ENCODE results near the gene LMO2. TPM values are rescaled to one million over a fixed set of nuclear protein-coding genes. Genes with fewer than 3 reads are reported as not detected.

LMO2 gene
- total RNA-seq, 1 experiment from 2014 or later = 0.64 TPM

DNA sequence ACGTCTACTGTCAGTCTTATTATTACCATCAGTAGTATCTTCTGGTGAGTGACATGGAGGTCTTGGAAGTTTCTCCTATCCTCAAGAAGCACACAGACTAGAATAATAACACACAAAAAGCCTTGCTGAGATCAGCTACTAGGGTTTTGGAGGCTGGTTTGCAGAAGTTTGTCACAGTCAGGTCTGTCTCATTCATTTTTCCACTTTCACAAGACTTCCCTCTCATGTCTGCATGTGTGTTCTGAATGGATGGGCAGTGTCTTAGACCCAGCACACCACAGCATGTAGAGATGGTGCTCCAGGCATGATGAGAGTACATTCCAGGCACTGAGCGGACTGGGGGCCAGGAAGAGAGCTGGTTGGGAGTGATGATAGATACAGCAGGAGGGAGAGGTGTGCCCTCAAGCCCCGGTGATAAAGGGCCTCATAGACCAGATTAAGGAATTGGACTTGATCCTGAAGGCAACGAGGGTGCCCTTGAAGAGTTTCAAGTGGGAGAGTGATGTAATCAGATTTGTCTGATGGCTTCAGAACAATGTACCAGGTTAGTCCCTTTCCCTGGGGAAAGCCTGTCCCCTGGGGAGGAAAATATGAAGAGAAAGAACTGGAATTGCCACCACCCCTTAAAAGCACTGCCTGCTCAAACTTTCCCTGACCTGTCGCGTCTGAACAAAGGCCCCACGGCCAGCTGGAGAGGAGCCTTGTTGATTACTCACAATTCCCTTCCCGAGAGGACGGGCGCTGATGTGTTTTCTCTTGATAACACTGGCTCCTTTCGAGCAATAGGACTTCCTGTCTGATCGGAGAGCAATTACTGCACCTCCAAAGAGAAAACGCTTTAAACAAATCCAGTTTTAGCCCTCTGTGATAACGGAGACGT, 45.1 kb upstream of the LMO2 start:
- no peaks in the 10 kb centered on the region for H3K4me1 ChIP-seq (ENCODE audit: control insufficient read depth, insufficient read depth, low read length)
- no peak overlapping the region for H3K4me3 ChIP-seq (ENCODE audit: low read depth in 2 of 2, low read length in 2 of 2)
- in situ Hi-C loops (cut with HindIII; ENCODE audit: low pct_unique_long_range_greater_than_20kb, low sequenced_read_pairs) = no loop called here
- H3K27ac ChIP-seq (ENCODE audit: low read length) = no peak overlapping the region
- TF ChIP-seq TCF7L2 (IDR thresholded peaks at IDR 0.05; ENCODE audit: low read depth, low read length) (no peak), CTCF (IDR thresholded peaks at IDR 0.05) (no peak), SIN3A (IDR thresholded peaks at IDR 0.05; ENCODE audit: borderline replicate concordance, insufficient read depth, low read depth, low read length) (no peak), POLR2AphosphoS5 (IDR thresholded peaks at IDR 0.05; ENCODE audit: low read depth, low read length) (no peak), REST (IDR thresholded peaks at IDR 0.05; ENCODE audit: insufficient read depth in 1 of 2, low read depth in 2 of 2, low read length in 1 of 2) (no peak)
- ATAC-seq (no peak), DNase-seq (ENCODE audit: low read depth, low spot score) (no peak)
- no peaks in the 10 kb centered on the region for H3K36me3 ChIP-seq (ENCODE audit: control insufficient read depth, insufficient read depth, low read length)
- no TSS peak for BruUV-seq (replicated peaks)
- intact Hi-C loops (cut with micrococcal nuclease; ENCODE audit: unreplicated experiment) = no loop called here
- no peaks in the 10 kb centered on the region; the same call in 1 of the 2 replicates for H3K27me3 ChIP-seq (ENCODE audit: control insufficient read depth, insufficient read depth, low read length)
- ChIA-PET POLR2A (no interaction called here), CTCF (no interaction called here)
- H3K9me3 ChIP-seq (ENCODE audit: control insufficient read depth, insufficient read depth, low read depth, low read length) = no peaks in the 10 kb centered on the region

DNA sequence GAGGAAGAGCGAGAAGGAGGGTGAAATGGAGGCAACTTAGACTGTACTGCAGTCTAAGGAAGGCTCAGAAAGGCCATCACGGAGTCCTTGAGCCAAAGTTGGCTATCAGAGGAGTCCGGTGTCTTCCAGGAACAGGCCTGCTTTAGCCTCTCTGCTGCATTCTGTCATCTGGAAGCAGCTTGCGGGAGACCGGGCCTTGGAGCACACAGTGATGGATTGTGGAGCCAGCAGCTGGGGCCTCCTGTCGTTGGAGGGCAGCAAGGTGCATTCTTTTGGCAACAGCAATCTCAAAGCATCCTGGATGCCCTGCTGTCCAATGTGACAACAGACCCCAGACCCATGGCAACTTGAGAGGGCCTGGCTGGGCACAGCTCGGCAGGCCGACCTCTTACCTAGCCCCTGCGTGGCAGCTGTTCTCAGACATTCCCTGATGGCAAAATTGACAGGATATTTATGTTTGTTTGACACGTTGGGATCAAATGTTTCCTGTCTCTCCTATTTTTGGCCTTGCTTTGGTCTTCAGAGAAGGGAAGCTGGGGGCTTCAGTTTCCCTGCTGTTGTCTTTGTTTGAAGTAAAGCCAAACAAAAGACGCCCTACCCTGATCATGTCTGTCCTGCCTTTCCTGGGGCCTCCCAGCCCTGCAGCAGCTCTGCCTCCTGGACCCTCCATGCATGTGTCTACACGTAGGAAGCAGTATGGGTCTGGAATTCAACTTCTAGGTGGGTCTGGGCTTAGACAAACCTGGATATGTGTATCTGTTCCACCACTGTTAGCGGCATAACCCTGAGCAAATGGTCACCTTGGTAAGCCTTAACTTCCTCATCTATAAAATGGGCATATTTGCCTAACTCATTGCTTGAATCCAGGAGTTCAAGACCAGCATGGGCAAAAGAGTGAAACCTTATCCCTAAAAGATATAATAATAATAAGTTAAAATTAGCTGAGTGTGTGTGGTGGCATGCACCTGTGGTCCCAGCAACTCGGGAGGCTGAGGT, 43.9 kb upstream of the LMO2 start:
- H3K4me1 ChIP-seq (ENCODE audit: control insufficient read depth, insufficient read depth, low read length) = no peaks in the 10 kb centered on the region
- ChIA-PET POLR2A (no interaction called here), CTCF (no interaction called here)
- intact Hi-C loops (cut with micrococcal nuclease; ENCODE audit: unreplicated experiment) (no loop called here), in situ Hi-C loops (cut with HindIII; ENCODE audit: low pct_unique_long_range_greater_than_20kb, low sequenced_read_pairs) (no loop called here)
- H3K4me3 ChIP-seq (ENCODE audit: low read depth in 2 of 2, low read length in 2 of 2) = no peak overlapping the region
- no peaks in the 10 kb centered on the region for H3K36me3 ChIP-seq (ENCODE audit: control insufficient read depth, insufficient read depth, low read length)
- no peaks in the 10 kb centered on the region for H3K9me3 ChIP-seq (ENCODE audit: control insufficient read depth, insufficient read depth, low read depth, low read length)
- ATAC-seq = no peak; the same call in 1 of the 2 replicates
- no peak overlapping the region for H3K27ac ChIP-seq (ENCODE audit: low read length)
- no peaks in the 10 kb centered on the region; the same call in 1 of the 2 replicates for H3K27me3 ChIP-seq (ENCODE audit: control insufficient read depth, insufficient read depth, low read length)
- TF ChIP-seq CTCF (IDR thresholded peaks at IDR 0.05) (no peak), SIN3A (IDR thresholded peaks at IDR 0.05; ENCODE audit: borderline replicate concordance, insufficient read depth, low read depth, low read length) (no peak), POLR2AphosphoS5 (IDR thresholded peaks at IDR 0.05; ENCODE audit: low read depth, low read length) (no peak), TCF7L2 (IDR thresholded peaks at IDR 0.05; ENCODE audit: low read depth, low read length) (no peak), REST (IDR thresholded peaks at IDR 0.05; ENCODE audit: insufficient read depth in 1 of 2, low read depth in 2 of 2, low read length in 1 of 2) (no peak)
- no peak for DNase-seq (ENCODE audit: low read depth, low spot score)
- no TSS peak for BruUV-seq (replicated peaks)
